Rectal smooth muscle tissue (tissue), 1 donor: Measurements from ENCODE around the gene RASGRP4.
"Not testable (repeated sequence)": the region's sequence is repeated elsewhere in the genome, so short reads cannot be mapped to it uniquely, and the experiment has no call there.

ENCODE experiments used
- H3K27ac ChIP-seq: one replicate; pipeline ENCODE4 v1.7.0; 2013; ENCODE audit warnings: low read depth, low read length, inconsistent platforms
- H3K27me3 ChIP-seq: one replicate; pipeline ENCODE4 v1.7.0; 2013; ENCODE audit warnings: low read length; ENCODE audit not compliant: control insufficient read depth, insufficient read depth
- H3K36me3 ChIP-seq: one replicate; pipeline ENCODE4 v1.7.0; 2013; ENCODE audit warnings: low read length; ENCODE audit not compliant: control insufficient read depth, insufficient read depth
- H3K4me1 ChIP-seq: one replicate; pipeline ENCODE4 v1.7.0; 2013; ENCODE audit warnings: low read length; ENCODE audit not compliant: control insufficient read depth, insufficient read depth
- H3K4me3 ChIP-seq: one replicate; pipeline ENCODE4 v1.7.0; 2013; ENCODE audit warnings: low read length
- H3K9ac ChIP-seq: one replicate; pipeline ENCODE4 v1.7.0; 2013; ENCODE audit warnings: low read length

Gene RASGRP4

GRCh38 chr19:38425810-38426466 is at the start of gene RASGRP4:
Gene RASGRP4 (minus strand): TSS chr19:38426219. CDS start chr19:38426091, 128 bp downstream.
- Histone ChIP-seq H3K4me1 (no peaks in the 10 kb centered on the region), H3K4me3 (no peak within 1 kb of the TSS), H3K27ac (no peak within 1 kb of the TSS), H3K27me3 (no peaks in the 10 kb centered on the region), H3K36me3 (no peaks in the 10 kb centered on the region), H3K9ac (no peak within 1 kb of the TSS)

DNA sequence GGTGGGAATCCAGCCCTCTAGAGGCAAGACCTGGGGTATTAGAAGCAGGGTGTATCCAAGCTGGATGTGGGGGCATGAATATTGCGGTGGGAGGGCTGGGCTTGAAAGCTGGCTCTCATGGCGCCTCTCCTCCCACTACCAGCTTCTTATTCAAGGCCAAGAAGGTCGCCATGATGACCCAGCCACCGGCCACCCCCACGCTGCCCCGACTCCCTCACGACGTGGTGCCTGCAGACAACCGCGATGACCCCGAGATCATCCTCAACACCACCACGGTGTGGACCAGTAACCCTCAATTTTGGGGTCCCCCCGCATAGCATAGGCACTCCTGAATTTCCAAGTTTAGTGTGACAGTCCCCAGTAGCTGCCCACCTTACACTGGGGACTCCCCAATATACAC is 49.2 kb upstream of the RASGRP4 start:
- H3K27me3 ChIP-seq: no peaks in the 10 kb centered on the region
- no peak overlapping the region for H3K9ac ChIP-seq
- H3K27ac ChIP-seq: no peak overlapping the region
- no peaks in the 10 kb centered on the region for H3K4me1 ChIP-seq
- H3K4me3 ChIP-seq: no peak overlapping the region
- H3K36me3 ChIP-seq: no peaks in the 10 kb centered on the region

- no peak overlapping the region for H3K4me3 ChIP-seq
- H3K9ac ChIP-seq: no peak overlapping the region
- H3K4me1 ChIP-seq: no peaks in the 10 kb centered on the region
- H3K27ac ChIP-seq: no peak overlapping the region
- no peaks in the 10 kb centered on the region for H3K27me3 ChIP-seq
- H3K36me3 ChIP-seq: no peaks in the 10 kb centered on the region
Measured at GRCh38 chr19:38473201-38473600, 47.2 kb upstream of the RASGRP4 start.

DNA sequence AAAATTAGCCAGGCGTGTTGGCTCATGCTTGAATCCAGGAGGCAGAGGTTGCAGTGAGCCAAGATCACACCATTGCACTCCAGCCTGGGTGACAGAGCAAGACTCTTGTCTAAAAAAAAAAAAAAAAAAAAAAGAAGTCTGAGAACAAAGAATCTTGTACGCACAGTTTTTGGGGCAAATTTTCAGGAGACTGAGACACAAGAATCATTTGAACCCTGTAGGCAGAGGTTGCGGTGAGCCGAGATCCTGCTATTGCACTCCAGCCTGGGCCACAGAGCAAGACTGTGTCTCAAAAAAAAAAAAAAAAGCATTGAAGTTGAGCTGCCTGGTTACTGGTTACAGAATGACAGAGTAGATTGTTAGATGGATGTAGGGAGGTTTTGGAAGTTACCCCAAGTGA is 46.7 kb upstream of the RASGRP4 start:
- H3K27me3 ChIP-seq, H3K27ac ChIP-seq, H3K36me3 ChIP-seq, H3K4me3 ChIP-seq, H3K9ac ChIP-seq, H3K4me1 ChIP-seq: not testable (repeated sequence)

- H3K36me3 ChIP-seq: no peaks in the 10 kb centered on the region
- H3K9ac ChIP-seq: no peak overlapping the region
Measured at GRCh38 chr19:38470788-38471480, 44.9 kb upstream of the RASGRP4 start.

GRCh38 chr19:38469151-38469550 is 43.1 kb upstream of the RASGRP4 start:
- no peak overlapping the region for H3K9ac ChIP-seq
- H3K4me3 ChIP-seq: no peak overlapping the region
- H3K27ac ChIP-seq: no peak overlapping the region
- H3K4me1 ChIP-seq: no peaks in the 10 kb centered on the region
- no peaks in the 10 kb centered on the region for H3K36me3 ChIP-seq
- H3K27me3 ChIP-seq: no peaks in the 10 kb centered on the region

More at GRCh38 chr19:38470788-38471480, 44.9 kb upstream of the RASGRP4 start:
- Histone ChIP-seq H3K27me3 (no peaks in the 10 kb centered on the region), H3K27ac (no peak overlapping the region), H3K4me1 (no peaks in the 10 kb centered on the region), H3K4me3 (no peak overlapping the region)

DNA sequence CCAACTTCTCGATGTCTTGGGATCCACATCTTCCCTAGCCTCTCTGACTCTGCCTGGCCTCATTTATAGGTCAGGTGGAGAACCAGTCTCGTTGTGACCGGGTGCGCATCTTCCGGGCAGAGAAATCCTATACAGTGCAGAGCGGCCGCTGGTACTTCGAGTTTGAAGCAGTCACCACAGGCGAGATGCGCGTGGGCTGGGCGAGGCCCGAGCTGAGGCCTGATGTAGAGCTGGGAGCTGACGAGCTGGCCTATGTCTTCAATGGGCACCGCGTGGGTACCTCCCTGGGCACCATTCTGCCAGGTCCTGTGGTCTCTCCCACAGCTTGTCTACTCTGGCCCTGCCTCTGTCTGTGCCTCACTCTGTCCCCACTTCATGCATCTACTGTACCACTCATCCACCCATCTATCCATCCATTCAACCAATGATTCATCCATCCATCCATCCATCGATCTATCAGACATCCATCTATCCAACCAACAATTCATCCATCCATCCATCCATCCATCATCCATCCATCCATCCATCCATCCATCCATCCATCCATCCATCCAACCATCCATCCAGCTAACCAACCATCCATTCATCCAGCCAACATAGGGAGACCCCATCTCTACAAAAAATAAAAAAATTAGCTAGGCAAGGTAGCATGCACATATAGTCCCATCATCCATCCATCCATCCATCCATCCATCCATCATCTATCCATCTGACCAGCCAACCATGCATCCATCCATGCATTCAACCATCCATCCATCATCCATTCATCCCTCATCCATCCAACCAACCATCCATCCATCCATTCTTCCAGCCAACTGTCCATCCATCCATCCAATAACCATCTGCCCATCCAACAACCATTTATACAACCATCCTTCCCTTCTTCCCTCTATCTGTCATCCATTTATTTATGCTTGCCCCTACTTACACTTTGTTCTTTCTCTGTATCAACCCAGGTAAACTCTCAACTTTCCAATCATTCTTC is 41.8 kb upstream of the RASGRP4 start:
- no peaks in the 10 kb centered on the region for H3K36me3 ChIP-seq
- no peak overlapping the region for H3K9ac ChIP-seq
- H3K27ac ChIP-seq: no peak overlapping the region
- no peaks in the 10 kb centered on the region for H3K27me3 ChIP-seq
- no peaks in the 10 kb centered on the region for H3K4me1 ChIP-seq
- H3K4me3 ChIP-seq: no peak overlapping the region

DNA sequence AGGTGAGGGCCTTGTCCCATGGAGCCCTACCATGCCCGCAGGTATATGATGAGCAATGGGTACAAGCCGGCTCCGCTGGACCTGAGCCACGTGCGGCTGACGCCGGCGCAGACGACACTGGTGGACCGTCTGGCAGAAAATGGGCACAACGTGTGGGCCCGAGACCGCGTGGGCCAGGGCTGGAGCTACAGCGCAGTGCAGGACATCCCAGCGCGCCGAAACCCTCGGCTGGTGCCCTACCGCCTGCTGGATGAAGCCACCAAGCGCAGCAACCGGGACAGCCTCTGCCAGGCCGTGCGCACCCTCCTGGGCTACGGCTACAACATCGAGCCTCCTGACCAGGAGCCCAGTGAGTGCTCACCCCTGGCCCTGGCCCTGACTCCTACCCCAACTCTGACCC is 40.0 kb upstream of the RASGRP4 start:
- Histone ChIP-seq H3K4me1 (no peaks in the 10 kb centered on the region), H3K4me3 (no peak overlapping the region), H3K27ac (no peak overlapping the region), H3K27me3 (no peaks in the 10 kb centered on the region), H3K9ac (no peak overlapping the region), H3K36me3 (no peaks in the 10 kb centered on the region)

GRCh38 chr19:38464421-38465082 is 38.5 kb upstream of the RASGRP4 start:
- H3K4me3 ChIP-seq: no peak overlapping the region
- no peak overlapping the region for H3K27ac ChIP-seq
- H3K27me3 ChIP-seq: no peaks in the 10 kb centered on the region
- no peak overlapping the region for H3K9ac ChIP-seq
- no peaks in the 10 kb centered on the region for H3K36me3 ChIP-seq
- no peaks in the 10 kb centered on the region for H3K4me1 ChIP-seq

DNA sequence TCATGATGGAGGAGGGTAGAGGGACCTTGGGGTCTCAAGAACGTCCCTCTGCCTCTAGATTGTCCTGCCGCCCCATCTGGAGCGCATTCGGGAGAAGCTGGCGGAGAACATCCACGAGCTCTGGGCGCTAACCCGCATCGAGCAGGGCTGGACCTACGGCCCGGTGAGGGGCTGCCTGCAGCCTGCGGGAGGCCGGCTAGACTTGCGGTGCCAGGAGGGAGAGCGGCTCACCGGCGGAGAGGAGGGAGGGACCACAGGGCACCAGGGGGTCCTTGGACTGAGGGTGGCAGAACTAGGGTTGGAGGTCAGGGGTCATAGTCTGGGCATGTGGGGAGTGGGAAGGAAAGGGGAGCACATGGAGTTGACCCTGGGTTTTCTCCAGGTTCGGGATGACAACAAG is 37.3 kb upstream of the RASGRP4 start:
- H3K4me3 ChIP-seq: no peak overlapping the region

DNA sequence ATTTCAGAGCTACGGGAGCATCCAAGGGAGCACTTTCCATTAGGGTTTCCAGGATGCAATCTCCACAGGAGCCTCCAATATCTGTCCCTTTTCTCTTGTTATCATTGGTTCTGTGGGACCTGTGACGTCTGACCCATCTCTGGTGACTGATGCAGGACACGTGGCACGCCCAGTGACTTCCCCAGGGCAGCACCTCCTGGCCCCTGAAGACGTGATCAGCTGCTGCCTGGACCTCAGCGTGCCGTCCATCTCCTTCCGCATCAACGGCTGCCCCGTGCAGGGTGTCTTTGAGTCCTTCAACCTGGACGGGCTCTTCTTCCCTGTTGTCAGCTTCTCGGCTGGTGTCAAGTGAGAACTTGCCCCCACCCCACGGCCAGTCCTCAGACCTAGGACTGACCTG is 33.0 kb upstream of the RASGRP4 start:
- H3K4me3 ChIP-seq: no peak overlapping the region
- H3K36me3 ChIP-seq: no peaks in the 10 kb centered on the region
- H3K27me3 ChIP-seq: no peaks in the 10 kb centered on the region
- H3K4me1 ChIP-seq: no peaks in the 10 kb centered on the region
- H3K27ac ChIP-seq: no peak overlapping the region
- no peak overlapping the region for H3K9ac ChIP-seq

More for the DNA sequence above, 37.3 kb upstream of the RASGRP4 start:
- H3K9ac ChIP-seq: no peak overlapping the region
- no peaks in the 10 kb centered on the region for H3K36me3 ChIP-seq
- H3K27me3 ChIP-seq: no peaks in the 10 kb centered on the region
- no peak overlapping the region for H3K27ac ChIP-seq
- H3K4me1 ChIP-seq: no peaks in the 10 kb centered on the region
